Gastroesophageal sphincter (tissue), 4 donors: Measurements from ENCODE around the gene MTA3. TPM values are rescaled to one million over a fixed set of nuclear protein-coding genes. Genes with fewer than 3 reads are reported as not detected.

Experiments used
- ATAC-seq: fragments of 150-250 bp; one replicate; pipeline ENCODE4 v1.9.1; 2016; ENCODE audit warnings: mild to moderate bottlenecking, moderate library complexity
- H3K27ac ChIP-seq, 4 donors: fragments of 200-600 bp; sonication (generic) in 3 of 4; 1 replicate in 3 of 4; 2 replicates in 1 of 4; pipeline ENCODE4 v1.5.1; 2016 to 2019
- H3K27me3 ChIP-seq: fragments of 200-600 bp; sonication (generic); one replicate; pipeline ENCODE4 v1.5.1; 2019
- H3K36me3 ChIP-seq, 2 donors: fragments of 200-600 bp; sonication (generic); one replicate each; pipeline ENCODE4 v1.5.1; 2019; ENCODE audit warnings: control low read depth in 1 of 2
- H3K4me1 ChIP-seq, 3 donors: fragments of 200-600 bp; sonication (generic); 1 replicate in 2 of 3; 2 replicates in 1 of 3; pipeline ENCODE4 v1.5.1; 2016 to 2019; ENCODE audit warnings: control low read depth in 2 of 3
- H3K4me3 ChIP-seq, 2 donors: fragments of 200-600 bp; sonication (generic); one replicate each; pipeline ENCODE4 v1.5.1; 2019; ENCODE audit warnings: mild to moderate bottlenecking in 1 of 2, moderate library complexity in 1 of 2
- H3K9me3 ChIP-seq, 3 donors: fragments of 200-600 bp; sonication (generic); one replicate each; pipeline ENCODE4 v1.5.1; 2017 to 2019; ENCODE audit warnings: control low read depth in 2 of 3
- CTCF ChIP-seq, 4 experiments: fragments of 200-600 bp in 2 of 4; fragments of 450-650 bp in 2 of 4; sonication (generic) in 1 of 4; IDR thresholded peaks; one replicate each; pipeline ENCODE4 v1.5.1; 2017 to 2019; ENCODE audit warnings: antibody characterized with exemption in 4 of 4, mild to moderate bottlenecking in 2 of 4, moderate library complexity in 2 of 4
- EP300 ChIP-seq: sonication (generic); formaldehyde crosslinking; IDR thresholded peaks from one replicate; pipeline ENCODE4 v1.6.1; 2017; ENCODE audit warnings: antibody characterized with exemption, mild to moderate bottlenecking
- POLR2A ChIP-seq, 2 donors: fragments of 450-650 bp; IDR thresholded peaks; one replicate each; pipeline ENCODE4 v1.6.1; 2017; ENCODE audit warnings: antibody characterized with exemption in 2 of 2, mild to moderate bottlenecking in 2 of 2, moderate library complexity in 1 of 2
- POLR2AphosphoS5 ChIP-seq: sonication (generic); formaldehyde crosslinking; IDR thresholded peaks from one replicate; pipeline ENCODE4 v1.6.1; 2017; ENCODE audit warnings: antibody characterized with exemption
- WGBS, 2 donors: methylation state at CpG; one replicate each; pipeline ENCODE4 v1.1.5; 2018; ENCODE audit warnings: low coverage in 1 of 2; 5-methylcytosine and 5-hydroxymethylcytosine counted together
- total RNA-seq, 4 donors: library from RNA; depleted of rRNA; stranded (reverse); fragments of >200 nt; gene quantifications; one replicate each; pipeline ENCODE4 v1.1.0, GENCODE V29; 2016

MTA3 gene
- total RNA-seq, 4 donors from 2014 or later = 22.7 to 56.2 (median 29.3) TPM

DNA sequence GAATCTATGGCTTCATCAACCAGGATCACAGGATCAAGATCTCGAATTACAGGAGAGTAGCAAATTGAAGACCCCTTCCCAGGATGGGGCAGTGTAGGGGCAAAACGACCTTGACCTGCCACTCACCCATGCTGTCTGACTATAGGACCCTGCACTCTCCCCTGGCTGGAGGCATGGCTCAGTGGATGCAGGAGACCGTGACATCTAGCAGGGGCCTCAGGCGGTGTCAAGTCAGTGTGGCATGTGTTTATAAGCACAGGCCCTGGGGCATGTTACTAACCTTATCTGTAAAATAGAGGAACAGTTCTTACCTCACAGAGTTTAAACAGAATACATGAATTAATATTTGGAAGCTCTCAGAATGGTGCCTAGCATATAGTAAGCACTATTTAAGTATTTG lies 220.4 kb downstream of the MTA3 start:
- no peaks in the 10 kb centered on the region for H3K9me3 ChIP-seq
- H3K4me3 ChIP-seq = no peak overlapping the region
- 86% methylated on average over 4 of the region's 4 CpGs; no CpG with 5 or more reads in 1 of the 2 donors for WGBS, 2 donors
- no peaks in the 10 kb centered on the region for H3K36me3 ChIP-seq
- no peak overlapping the region for H3K27ac ChIP-seq
- no peaks in the 10 kb centered on the region for H3K27me3 ChIP-seq
- ATAC-seq = no peak
- H3K4me1 ChIP-seq = peaks cover 0 to 40% (median 8%) of the 10 kb centered on the region in 3 donors
- TF ChIP-seq CTCF (IDR thresholded peaks at IDR 0.05) = no peak
- TF ChIP-seq EP300 = no peak
- TF ChIP-seq POLR2A (IDR thresholded peaks at IDR 0.05) = no peak
- TF ChIP-seq POLR2AphosphoS5 = no peak

DNA sequence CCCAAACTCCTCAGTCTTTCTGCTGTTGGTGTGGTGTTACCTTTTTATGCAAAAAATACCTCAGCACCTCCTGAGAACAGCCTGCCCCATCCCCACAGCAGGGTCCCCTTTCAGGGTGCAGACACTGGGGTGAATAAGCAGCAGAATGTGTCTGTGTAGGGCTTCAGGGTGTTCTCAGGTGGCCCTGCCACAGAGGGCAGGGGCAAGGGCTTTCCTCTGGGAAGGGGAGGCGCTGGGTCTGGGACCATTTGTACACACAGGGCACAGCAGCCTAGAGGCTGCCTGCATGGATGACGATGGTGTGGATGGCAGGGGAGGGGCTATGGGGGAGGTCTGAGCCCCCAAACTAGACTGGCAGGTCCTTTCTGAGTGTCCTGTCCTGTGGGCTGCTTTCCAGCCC lies 221.3 kb downstream of the MTA3 start:
- no CpG with 5 or more reads among the region's 2 CpGs for WGBS, 2 donors
- Histone ChIP-seq H3K36me3 (no peaks in the 10 kb centered on the region), H3K4me1 (peaks cover 0 to 49% (median 8%) of the 10 kb centered on the region in 3 donors), H3K27ac (no peak overlapping the region), H3K9me3 (no peaks in the 10 kb centered on the region), H3K27me3 (no peaks in the 10 kb centered on the region), H3K4me3 (no peak overlapping the region)
- no peak for ATAC-seq
- TF ChIP-seq CTCF (IDR thresholded peaks at IDR 0.05) = no peak

DNA sequence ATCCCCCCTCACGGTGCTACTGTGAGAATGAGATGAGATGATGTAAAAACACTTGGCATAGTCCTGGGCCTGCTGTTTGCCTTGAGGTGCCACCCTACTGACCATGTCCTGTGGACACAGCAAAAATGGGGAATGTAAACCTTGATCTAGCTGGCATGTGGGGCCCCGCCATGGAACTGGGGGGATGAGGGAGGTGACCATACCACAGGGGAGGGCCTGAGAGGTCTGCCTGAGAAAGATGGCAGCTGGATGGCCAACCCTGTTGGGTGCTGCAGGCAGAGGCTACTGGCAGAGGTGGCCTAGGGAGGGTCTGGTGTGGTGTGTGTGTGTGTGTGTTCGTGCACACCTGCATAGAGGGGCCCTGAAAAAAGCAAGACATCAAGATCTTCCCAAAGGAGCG lies 223.2 kb downstream of the MTA3 start:
- H3K27me3 ChIP-seq = no peaks in the 10 kb centered on the region
- no peak for TF ChIP-seq POLR2AphosphoS5
- no peak for TF ChIP-seq POLR2A (IDR thresholded peaks at IDR 0.05)
- TF ChIP-seq CTCF (IDR thresholded peaks at IDR 0.05) = no peak
- TF ChIP-seq EP300 = no peak
- 88 to 93% methylated on average over 1 to 3 of the region's 4 CpGs for WGBS, 2 donors
- ATAC-seq = no peak
- peak overlapping the region in 1 of 2 donors; percentile 61 for H3K4me3 ChIP-seq
- H3K4me1 ChIP-seq = peaks cover 0 to 50% (median 8%) of the 10 kb centered on the region in 3 donors
- no peaks in the 10 kb centered on the region for H3K36me3 ChIP-seq
- H3K9me3 ChIP-seq = no peaks in the 10 kb centered on the region
- peak overlapping the region in 3 of 4 donors; percentile 87 to 92 (median 87) for H3K27ac ChIP-seq

GRCh38 chr2:42792087-42792582 lies 223.7 kb downstream of the MTA3 start:
- ATAC-seq = peak; percentile 67
- peak overlapping the region; percentile 50 to 92 (median 87) for H3K27ac ChIP-seq
- 25% methylated on average over 5 of the region's 18 CpGs; no CpG with 5 or more reads in 1 of the 2 donors for WGBS, 2 donors
- H3K9me3 ChIP-seq = no peaks in the 10 kb centered on the region
- no peaks in the 10 kb centered on the region for H3K27me3 ChIP-seq
- no peaks in the 10 kb centered on the region for H3K36me3 ChIP-seq
- peaks cover 0 to 46% (median 8%) of the 10 kb centered on the region in 3 donors for H3K4me1 ChIP-seq
- no peak for TF ChIP-seq POLR2A (IDR thresholded peaks at IDR 0.05)
- TF ChIP-seq POLR2AphosphoS5 = no peak
- TF ChIP-seq CTCF (IDR thresholded peaks at IDR 0.05) = no peak
- TF ChIP-seq EP300 = no peak
- peak overlapping the region; percentile 43 to 61 for H3K4me3 ChIP-seq

DNA sequence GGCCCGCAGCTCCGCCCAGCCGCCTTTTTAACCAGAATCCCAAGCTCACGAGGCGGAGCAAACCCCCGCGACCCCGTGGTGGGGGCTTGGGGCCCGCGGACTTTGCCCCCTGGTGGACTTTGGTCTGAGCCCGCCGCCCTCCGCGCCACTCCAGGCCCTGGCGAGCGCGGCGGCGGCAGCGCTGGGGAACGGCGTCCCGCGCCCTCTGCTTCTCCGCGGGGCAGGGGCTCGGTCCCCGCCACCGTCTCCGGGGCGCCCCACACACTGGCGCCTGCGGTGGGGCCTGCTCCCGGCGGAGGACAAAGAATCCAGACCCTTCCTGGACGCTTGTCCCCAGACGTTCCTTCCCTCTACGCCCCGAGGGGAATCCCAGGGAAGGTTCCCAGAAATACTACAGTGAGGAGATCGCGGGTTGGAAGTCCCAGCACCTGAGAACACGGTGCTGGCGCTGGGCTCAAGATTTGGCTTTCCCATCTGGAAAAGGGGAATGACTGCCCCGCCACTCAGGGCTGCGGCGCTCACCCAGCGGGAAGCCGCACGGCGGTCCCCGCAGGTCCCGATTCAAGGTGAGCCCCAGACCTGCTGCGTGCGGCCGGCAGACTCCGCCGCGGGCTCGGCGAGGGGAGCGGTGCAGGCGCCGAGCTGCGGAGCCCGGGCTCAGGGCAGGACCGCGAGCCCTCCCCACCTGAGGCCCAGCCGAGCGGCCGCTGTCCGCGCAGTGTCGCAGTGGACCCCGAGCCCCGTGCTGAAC lies 224.3 kb downstream of the MTA3 start, which contains the start of gene HAAO:
Gene HAAO, minus strand, starts transcription at position 1 of the 751 bp plus-strand sequence. CDS start 47 bp downstream, outside the sequence.
- H3K27ac ChIP-seq = peak within 1 kb of the TSS; percentile 50 to 92 (median 87)
- TF ChIP-seq EP300 = no peak
- peak in 3 of 4 experiments; percentile 30 to 56 (median 38) for TF ChIP-seq CTCF (IDR thresholded peaks at IDR 0.05)
- peak; percentile 4 for TF ChIP-seq POLR2AphosphoS5
- peak; percentile 44 to 61 for TF ChIP-seq POLR2A (IDR thresholded peaks at IDR 0.05)
- H3K27me3 ChIP-seq = no peaks in the 10 kb centered on the region
- H3K4me3 ChIP-seq = peak within 1 kb of the TSS; percentile 43 to 61
- ATAC-seq = peak; percentile 69
- H3K9me3 ChIP-seq = no peaks in the 10 kb centered on the region
- H3K36me3 ChIP-seq = no peaks in the 10 kb centered on the region
- peaks cover 0 to 46% (median 8%) of the 10 kb centered on the region in 3 donors for H3K4me1 ChIP-seq
- 15% methylated on average over 4 of the region's 75 CpGs; no CpG with 5 or more reads in 1 of the 2 donors for WGBS, 2 donors
